Measurements from ENCODE around the gene RANBP9. TPM values are rescaled to one million over a fixed set of nuclear protein-coding genes. Genes with fewer than 3 reads are reported as not detected.

The RANBP9 gene
- total and polyA plus RNA-seq, 2 of the 13 experiments (the other 11 are each of a cell fraction or from before 2014, with no cell fraction given), result 26.6 to 30.6 TPM

DNA sequence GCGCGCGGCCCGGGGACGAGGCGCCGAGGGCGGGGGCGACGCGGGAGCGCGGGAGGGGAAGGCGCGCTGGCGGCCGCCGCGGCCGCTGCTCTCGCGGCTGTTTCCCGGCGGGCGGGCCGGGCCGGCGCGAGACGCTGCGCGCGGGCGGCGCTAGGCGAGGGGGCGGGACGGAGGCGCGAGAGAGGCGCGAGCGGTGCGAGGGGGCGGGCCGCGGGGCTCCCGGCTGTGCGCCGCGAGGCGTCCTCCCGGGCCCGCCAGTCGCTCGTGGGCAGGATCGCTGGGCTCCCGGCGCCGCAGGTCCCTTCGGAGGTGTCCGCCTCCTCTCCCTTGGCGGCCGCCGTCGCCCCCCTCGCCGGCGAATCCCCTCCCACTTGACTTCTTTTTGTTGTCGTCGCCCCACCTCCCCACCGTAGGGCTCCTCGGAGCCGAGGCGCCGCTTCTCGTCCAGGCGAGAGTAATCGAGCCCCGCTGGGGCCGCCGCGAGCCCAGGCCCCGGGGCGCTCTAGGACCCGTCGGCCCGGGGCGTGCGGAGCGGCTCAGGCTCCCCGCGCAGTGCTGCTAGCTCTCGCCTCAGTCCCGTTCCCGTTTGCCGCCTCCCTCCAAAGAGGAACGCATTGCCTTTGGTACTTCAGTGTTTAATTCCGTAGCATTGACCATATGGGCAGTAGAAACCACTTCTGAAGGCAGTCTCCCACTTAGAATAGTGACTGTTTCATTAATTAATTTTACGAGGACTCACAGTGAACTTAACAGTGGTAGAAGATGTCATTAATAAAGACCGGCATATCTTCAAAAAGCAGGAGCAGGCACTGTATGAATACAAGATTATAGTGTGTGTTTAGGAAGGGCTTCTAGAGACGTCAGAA lies at the start of gene RANBP9 (continued):
- TF ChIP-seq ZNF501 (CRISPR knock-in tag; IDR thresholded peaks at IDR 0.05), result peak; percentile 96
- no peak for TF ChIP-seq MAFF (IDR thresholded peaks at IDR 0.05; ENCODE audit: low read depth, low read length)
- TF ChIP-seq REPIN1 (CRISPR knock-in tag; IDR thresholded peaks at IDR 0.05; ENCODE audit: borderline replicate concordance, low read depth), result no peak; the same call in none of the 2 replicates
- TF ChIP-seq KDM3A (CRISPR knock-in tag; IDR thresholded peaks at IDR 0.05; ENCODE audit: low read depth), result peak; percentile 81
- TF ChIP-seq CC2D1A (CRISPR knock-in tag; IDR thresholded peaks at IDR 0.05), result 0 out of 2 replicates have a peak, but pooled peaks have one; percentile 55
- no peak for TF ChIP-seq MTA3 (CRISPR knock-in tag; IDR thresholded peaks at IDR 0.05)
- peak; percentile 36; the same call in 1 of the 2 replicates for TF ChIP-seq ELF1 (CRISPR knock-in tag; IDR thresholded peaks at IDR 0.05)
- no peak for TF ChIP-seq ZNF557 (CRISPR knock-in tag; IDR thresholded peaks at IDR 0.05)
- peak; percentile 95 for TF ChIP-seq AKAP8 (CRISPR knock-in tag; IDR thresholded peaks at IDR 0.05)
- TF ChIP-seq ZEB1 (IDR thresholded peaks at IDR 0.05; ENCODE audit: insufficient replicate concordance, low read depth), result no peak
- 0 out of 2 replicates have a peak, but pooled peaks have one; percentile 44 for TF ChIP-seq ZNF333 (CRISPR knock-in tag; IDR thresholded peaks at IDR 0.05; ENCODE audit: borderline replicate concordance)
- TF ChIP-seq, protein P1, sequence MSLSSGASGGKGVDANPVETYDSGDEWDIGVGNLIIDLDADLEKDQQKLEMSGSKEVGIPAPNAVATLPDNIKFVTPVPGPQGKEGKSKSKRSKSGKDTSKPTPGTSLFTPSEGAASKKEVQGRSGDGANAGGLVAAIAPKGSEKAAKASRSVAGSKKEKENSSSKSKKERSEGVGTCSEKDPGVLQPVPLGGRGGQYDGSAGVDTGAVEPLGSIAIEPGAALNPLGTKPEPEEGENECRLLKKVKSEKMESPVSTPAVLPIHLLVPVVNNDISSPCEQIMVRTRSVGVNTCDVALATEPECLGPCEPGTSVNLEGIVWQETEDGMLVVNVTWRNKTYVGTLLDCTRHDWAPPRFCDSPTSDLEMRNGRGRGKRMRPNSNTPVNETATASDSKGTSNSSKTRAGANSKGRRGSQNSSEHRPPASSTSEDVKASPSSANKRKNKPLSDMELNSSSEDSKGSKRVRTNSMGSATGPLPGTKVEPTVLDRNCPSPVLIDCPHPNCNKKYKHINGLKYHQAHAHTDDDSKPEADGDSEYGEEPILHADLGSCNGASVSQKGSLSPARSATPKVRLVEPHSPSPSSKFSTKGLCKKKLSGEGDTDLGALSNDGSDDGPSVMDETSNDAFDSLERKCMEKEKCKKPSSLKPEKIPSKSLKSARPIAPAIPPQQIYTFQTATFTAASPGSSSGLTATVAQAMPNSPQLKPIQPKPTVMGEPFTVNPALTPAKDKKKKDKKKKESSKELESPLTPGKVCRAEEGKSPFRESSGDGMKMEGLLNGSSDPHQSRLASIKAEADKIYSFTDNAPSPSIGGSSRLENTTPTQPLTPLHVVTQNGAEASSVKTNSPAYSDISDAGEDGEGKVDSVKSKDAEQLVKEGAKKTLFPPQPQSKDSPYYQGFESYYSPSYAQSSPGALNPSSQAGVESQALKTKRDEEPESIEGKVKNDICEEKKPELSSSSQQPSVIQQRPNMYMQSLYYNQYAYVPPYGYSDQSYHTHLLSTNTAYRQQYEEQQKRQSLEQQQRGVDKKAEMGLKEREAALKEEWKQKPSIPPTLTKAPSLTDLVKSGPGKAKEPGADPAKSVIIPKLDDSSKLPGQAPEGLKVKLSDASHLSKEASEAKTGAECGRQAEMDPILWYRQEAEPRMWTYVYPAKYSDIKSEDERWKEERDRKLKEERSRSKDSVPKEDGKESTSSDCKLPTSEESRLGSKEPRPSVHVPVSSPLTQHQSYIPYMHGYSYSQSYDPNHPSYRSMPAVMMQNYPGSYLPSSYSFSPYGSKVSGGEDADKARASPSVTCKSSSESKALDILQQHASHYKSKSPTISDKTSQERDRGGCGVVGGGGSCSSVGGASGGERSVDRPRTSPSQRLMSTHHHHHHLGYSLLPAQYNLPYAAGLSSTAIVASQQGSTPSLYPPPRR (CRISPR knock-in tag; IDR thresholded peaks at IDR 0.05; ENCODE audit: borderline replicate concordance), result peak; percentile 72; the same call in 1 of the 2 replicates
- TF ChIP-seq RARG (CRISPR knock-in tag; IDR thresholded peaks at IDR 0.05; ENCODE audit: low read depth), result 0 out of 2 replicates have a peak, but pooled peaks have one; percentile 65
- TF ChIP-seq ETS1 (CRISPR knock-in tag; IDR thresholded peaks at IDR 0.05), result peak; percentile 65; the same call in 1 of the 2 replicates
- TF ChIP-seq, protein P2, sequence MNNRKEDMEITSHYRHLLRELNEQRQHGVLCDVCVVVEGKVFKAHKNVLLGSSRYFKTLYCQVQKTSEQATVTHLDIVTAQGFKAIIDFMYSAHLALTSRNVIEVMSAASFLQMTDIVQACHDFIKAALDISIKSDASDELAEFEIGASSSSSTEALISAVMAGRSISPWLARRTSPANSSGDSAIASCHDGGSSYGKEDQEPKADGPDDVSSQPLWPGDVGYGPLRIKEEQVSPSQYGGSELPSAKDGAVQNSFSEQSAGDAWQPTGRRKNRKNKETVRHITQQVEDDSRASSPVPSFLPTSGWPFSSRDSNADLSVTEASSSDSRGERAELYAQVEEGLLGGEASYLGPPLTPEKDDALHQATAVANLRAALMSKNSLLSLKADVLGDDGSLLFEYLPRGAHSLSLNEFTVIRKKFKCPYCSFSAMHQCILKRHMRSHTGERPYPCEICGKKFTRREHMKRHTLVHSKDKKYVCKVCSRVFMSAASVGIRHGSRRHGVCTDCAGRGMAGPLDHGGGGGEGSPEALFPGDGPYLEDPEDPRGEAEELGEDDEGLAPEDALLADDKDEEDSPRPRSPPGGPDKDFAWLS (CRISPR knock-in tag; IDR thresholded peaks at IDR 0.05; ENCODE audit: borderline replicate concordance), result no peak
- TF ChIP-seq ZNF282 (IDR thresholded peaks at IDR 0.05; ENCODE audit: partially characterized antibody), result no peak
- TF ChIP-seq EZH2 (conservative IDR thresholded peaks at IDR 0.05; ENCODE audit: low read depth, low read length), result no peak
- TF ChIP-seq SMARCE1 (IDR thresholded peaks at IDR 0.05; ENCODE audit: borderline replicate concordance), result no peak
- no peak for TF ChIP-seq ZNF382 (CRISPR knock-in tag; IDR thresholded peaks at IDR 0.05; ENCODE audit: borderline replicate concordance)
- TF ChIP-seq ZNF12 (CRISPR knock-in tag; IDR thresholded peaks at IDR 0.05), result peak; percentile 75
- no peak; the same call in 1 of the 2 replicates for TF ChIP-seq FOSL2 (CRISPR knock-in tag; IDR thresholded peaks at IDR 0.05)
- TF ChIP-seq ZBTB38 (CRISPR knock-in tag; IDR thresholded peaks at IDR 0.05), result peak; percentile 80; the same call in 1 of the 2 replicates
- TF ChIP-seq ZNF790 (CRISPR knock-in tag; IDR thresholded peaks at IDR 0.05; ENCODE audit: borderline replicate concordance), result no peak
